ENCODE results near the gene TMEM151A.

TMEM151A gene

DNA sequence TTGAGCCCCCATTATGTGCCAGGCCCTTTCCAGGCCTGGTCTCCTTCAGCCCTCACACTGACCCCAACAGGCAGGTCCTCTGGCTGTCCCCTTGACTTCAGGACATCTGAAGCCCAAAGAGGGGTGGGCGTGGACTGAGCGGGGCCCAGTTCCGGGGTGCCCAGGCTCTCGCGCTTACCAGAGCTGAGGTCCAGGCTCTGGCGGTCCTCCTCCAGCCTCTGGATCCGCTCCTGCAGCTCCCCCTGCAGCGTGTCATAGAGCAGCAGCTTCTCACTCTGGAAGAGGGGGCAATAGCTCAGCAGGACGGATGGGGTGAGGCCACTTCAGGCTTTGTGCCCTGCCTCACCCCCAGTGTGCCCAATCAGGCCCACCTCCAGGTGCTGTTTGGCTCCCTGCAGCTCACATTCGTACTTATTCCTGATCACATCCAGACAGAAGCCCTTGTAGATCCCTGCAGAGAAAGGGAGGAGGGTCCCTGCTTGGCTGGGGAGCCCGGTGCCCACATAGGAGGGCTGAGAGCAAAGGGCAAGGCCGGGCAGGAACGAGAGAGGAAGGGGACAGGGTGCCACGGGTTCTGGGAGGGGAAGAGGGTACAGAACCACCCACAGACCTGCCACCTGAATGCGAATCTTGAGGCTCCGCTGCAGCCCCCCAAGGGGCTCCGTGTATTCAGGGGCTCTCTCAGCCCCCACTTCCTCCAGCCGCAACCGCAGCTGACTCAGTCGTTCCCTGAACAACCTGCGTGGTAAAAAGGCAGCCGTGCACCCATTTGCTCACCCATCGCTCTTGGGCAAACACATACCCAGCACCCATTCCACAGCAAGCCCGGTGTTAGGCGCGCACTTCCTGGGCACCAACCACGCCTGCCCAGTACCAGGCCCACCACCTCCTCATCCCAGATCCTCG lies 49.2 kb downstream of the TMEM151A start:
- DNase-seq (ENCODE audit: low read depth): no peak

DNA sequence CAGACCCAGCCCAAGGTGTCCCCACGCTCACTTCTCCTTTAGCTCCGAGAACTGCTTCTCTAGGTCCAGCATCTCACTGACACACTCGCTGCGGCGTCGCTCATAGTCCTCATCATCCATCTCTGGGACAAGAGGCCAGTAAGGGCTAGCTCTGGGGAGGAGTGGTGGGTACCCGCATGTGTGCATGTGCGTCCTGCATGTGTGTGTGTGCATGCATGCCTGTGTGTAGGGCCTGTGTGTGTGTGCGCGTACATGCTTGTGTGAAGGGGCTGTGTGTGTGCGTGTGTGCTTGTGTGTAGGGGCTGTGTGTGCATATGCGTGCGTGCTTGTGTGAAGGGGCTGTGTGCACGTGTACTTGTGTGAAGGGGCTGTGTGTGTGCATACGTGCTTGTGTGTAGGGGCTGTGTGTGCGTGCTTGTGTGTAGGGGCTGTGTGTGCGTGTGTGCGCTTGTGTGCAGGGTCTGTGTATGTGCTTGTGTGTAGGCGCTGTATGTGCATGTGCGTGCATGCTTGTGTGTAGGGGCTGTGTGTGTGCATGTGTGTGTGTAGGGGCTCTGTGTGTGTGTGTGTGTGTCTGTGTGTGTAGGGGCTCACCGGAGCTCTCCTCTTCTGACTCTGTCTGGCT lies 49.9 kb downstream of the TMEM151A start:
- no peak for DNase-seq (ENCODE audit: low read depth)
- TF ChIP-seq, protein P1, sequence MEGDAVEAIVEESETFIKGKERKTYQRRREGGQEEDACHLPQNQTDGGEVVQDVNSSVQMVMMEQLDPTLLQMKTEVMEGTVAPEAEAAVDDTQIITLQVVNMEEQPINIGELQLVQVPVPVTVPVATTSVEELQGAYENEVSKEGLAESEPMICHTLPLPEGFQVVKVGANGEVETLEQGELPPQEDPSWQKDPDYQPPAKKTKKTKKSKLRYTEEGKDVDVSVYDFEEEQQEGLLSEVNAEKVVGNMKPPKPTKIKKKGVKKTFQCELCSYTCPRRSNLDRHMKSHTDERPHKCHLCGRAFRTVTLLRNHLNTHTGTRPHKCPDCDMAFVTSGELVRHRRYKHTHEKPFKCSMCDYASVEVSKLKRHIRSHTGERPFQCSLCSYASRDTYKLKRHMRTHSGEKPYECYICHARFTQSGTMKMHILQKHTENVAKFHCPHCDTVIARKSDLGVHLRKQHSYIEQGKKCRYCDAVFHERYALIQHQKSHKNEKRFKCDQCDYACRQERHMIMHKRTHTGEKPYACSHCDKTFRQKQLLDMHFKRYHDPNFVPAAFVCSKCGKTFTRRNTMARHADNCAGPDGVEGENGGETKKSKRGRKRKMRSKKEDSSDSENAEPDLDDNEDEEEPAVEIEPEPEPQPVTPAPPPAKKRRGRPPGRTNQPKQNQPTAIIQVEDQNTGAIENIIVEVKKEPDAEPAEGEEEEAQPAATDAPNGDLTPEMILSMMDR (conservative IDR thresholded peaks at IDR 0.05; ENCODE audit: low read length): no peak
- no peak overlapping the region for H3K4me3 ChIP-seq (ENCODE audit: low read length)

More for the DNA sequence above, 49.2 kb downstream of the TMEM151A start:
- TF ChIP-seq, protein P1 (conservative IDR thresholded peaks at IDR 0.05; ENCODE audit: low read length): no peak
- H3K4me3 ChIP-seq (ENCODE audit: low read length): no peak overlapping the region

DNA sequence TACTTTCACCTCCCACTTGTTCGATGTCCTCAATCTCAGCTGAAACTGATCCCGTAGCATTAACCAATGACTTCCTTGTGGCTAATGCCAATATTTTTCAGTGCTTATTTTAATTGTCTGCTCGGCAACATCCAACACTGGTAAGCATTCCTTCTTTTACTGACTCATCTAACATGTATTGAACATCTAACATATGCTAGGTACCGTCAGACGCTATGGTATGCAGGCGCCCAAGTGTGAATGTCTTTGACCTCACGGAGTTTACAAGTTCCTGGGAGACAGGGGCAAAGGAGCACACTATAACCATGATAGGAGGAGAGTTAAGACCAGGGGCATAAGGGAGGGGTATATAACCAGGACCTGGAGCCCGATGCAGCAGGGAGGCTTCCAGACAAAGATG lies 51.5 kb downstream of the TMEM151A start:
- TF ChIP-seq, protein P1 (conservative IDR thresholded peaks at IDR 0.05; ENCODE audit: low read length): no peak
- no peak for DNase-seq (ENCODE audit: low read depth)
- H3K4me3 ChIP-seq (ENCODE audit: low read length): no peak overlapping the region

DNA sequence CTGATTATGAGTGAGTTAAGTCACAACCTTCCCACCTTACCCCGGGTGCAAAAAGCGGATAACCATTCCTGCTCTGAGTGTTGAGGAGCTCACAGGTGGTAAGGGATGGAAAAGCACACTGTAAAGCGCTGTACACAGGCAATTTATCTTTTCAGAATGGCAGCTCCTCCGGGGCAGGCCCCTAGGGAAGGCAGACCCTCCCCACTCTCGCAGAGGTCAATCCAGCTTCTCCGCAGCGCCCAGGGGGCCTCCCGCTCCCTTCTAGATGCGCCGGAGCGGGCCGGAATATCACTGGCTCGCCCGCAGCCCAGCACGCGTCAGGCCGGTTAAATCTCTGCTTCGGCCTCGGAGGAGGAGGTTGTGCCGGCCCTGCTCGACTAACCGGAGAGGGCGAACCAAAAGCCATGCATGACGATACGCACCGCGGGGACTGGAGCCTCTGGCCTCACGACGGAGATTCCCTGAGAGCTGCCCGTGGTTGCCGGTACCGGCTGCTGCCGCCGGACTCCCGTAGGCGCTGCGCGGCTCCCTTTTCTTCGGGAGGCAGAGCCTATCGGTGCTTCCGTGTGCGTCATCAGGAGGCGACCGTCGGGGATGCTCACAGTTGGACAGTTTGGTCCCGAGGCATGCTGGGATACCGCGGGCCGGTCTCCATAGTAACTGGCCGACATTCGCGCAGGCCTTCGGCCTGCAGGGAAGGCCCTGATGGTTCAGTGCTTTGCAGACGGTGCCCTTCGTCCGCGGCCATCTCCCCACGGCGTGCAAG lies 53.0 kb downstream of the TMEM151A start, which contains the start of gene BRMS1:
Gene BRMS1, minus strand, starts transcription at position 555 of the 766 bp plus-strand sequence. CDS start 2,870 bp downstream, outside the sequence.
- TF ChIP-seq, protein P1 (conservative IDR thresholded peaks at IDR 0.05; ENCODE audit: low read length): peak; percentile 26; the same call in 1 of the 2 replicates
- H3K4me3 ChIP-seq (ENCODE audit: low read length): peak within 1 kb of the TSS; percentile 98
- DNase-seq (ENCODE audit: low read depth): peak; percentile 96

DNA sequence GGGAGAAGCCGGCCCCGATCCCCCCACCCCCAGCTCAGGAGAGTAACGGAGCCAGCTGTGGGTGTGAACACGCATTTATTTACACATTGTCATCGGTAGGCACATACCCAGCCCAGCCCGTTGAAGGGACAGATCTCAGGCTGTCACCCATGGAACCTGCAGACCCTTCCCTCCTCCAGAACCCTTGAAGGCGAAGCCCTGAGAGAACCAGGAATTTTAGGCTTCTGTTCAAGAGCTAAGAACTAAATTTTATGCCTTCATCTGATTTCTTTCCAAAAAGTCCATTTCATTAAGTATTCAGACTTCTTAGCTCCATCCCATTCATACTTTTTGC lies 53.6 kb downstream of the TMEM151A start:
- no peak for DNase-seq (ENCODE audit: low read depth)
- H3K4me3 ChIP-seq (ENCODE audit: low read length): peak overlapping the region; percentile 98
- TF ChIP-seq, protein P1 (conservative IDR thresholded peaks at IDR 0.05; ENCODE audit: low read length): no peak

Data from AG10803 (cell line).